HG03159 (cell line): Measurements from ENCODE around the gene PTPRE.

Experiments used
- ATAC-seq: cut with Tn5 transposase; IDR thresholded peaks from one replicate; pipeline ENCODE4 v1.9.1; 2021; ENCODE audit warnings: mild to moderate bottlenecking, moderate library complexity; ENCODE audit not compliant: unreplicated experiment

Gene PTPRE

GRCh38 chr10:128017822-128018221 is 110.9 kb downstream of the PTPRE start:
- no peak for ATAC-seq

GRCh38 chr10:128018236-128018635 is 111.3 kb downstream of the PTPRE start:
- no peak for ATAC-seq

GRCh38 chr10:128018691-128019090 is 111.8 kb downstream of the PTPRE start:
- ATAC-seq: no peak

GRCh38 chr10:128022261-128023196 is 115.6 kb downstream of the PTPRE start:
- no peak for ATAC-seq

GRCh38 chr10:128024426-128024825 is 117.5 kb downstream of the PTPRE start:
- ATAC-seq: no peak

- no peak for ATAC-seq
These were observed 118.5 kb downstream of the PTPRE start for GRCh38 chr10:128025437-128025836.

GRCh38 chr10:128025951-128026350 is 119.0 kb downstream of the PTPRE start:
- no peak for ATAC-seq

- ATAC-seq: no peak
These were observed 119.9 kb downstream of the PTPRE start for GRCh38 chr10:128026615-128027300.

- no peak for ATAC-seq
These were observed 120.4 kb downstream of the PTPRE start for GRCh38 chr10:128027306-128027705.

GRCh38 chr10:128027822-128028507 is 121.1 kb downstream of the PTPRE start:
- ATAC-seq: no peak

- ATAC-seq: no peak
These were observed 121.8 kb downstream of the PTPRE start for GRCh38 chr10:128028508-128029289.

- no peak for ATAC-seq
These were observed 122.4 kb downstream of the PTPRE start for GRCh38 chr10:128029290-128029651.

- no peak for ATAC-seq
These were observed 122.9 kb downstream of the PTPRE start for GRCh38 chr10:128029731-128030369.

GRCh38 chr10:128030498-128031072 is 123.7 kb downstream of the PTPRE start:
- no peak for ATAC-seq

- no peak for ATAC-seq
These were observed 124.3 kb downstream of the PTPRE start for GRCh38 chr10:128031216-128031615.

- no peak for ATAC-seq
These were observed 125.6 kb downstream of the PTPRE start for GRCh38 chr10:128032466-128032865.

GRCh38 chr10:128035557-128035973 is 128.7 kb downstream of the PTPRE start:
- ATAC-seq: peak; percentile 80

GRCh38 chr10:128036011-128036615 is 129.2 kb downstream of the PTPRE start:
- ATAC-seq: peak; percentile 14

- ATAC-seq: no peak
These were observed 130.0 kb downstream of the PTPRE start for GRCh38 chr10:128036746-128037543.
